Measurements from ENCODE around the gene XK. TPM values are rescaled to one million over a fixed set of nuclear protein-coding genes. Genes with fewer than 3 reads are reported as not detected.
A peak's percentile ranks its signal among the peaks of the same experiment; 100 is the strongest.

Gene XK
- total RNA-seq, 1 donor from 2014 or later = 0.25 TPM

GRCh38 chrX:37717708-37718107 lies 32.1 kb downstream of the XK start:
- H3K27me3 Mint-ChIP-seq (ENCODE audit: low read depth, unreplicated experiment) = no peaks in the 10 kb centered on the region
- H3K4me1 Mint-ChIP-seq (ENCODE audit: low read depth, unreplicated experiment) = peaks cover 2% of the 10 kb centered on the region
- DNase-seq (ENCODE audit: low read depth) = no peak
- no peaks in the 10 kb centered on the region for H3K79me2 ChIP-seq (ENCODE audit: insufficient read depth, low read length)
- H3K4me3 Mint-ChIP-seq (ENCODE audit: unreplicated experiment) = no peak overlapping the region
- no peak overlapping the region for H3K27ac Mint-ChIP-seq (ENCODE audit: unreplicated experiment)
- H3K36me3 ChIP-seq (ENCODE audit: insufficient read depth, low read length) = no peaks in the 10 kb centered on the region
- H3K4me1 ChIP-seq (ENCODE audit: insufficient read depth, low read length) = no peaks in the 10 kb centered on the region
- H3K9me3 ChIP-seq (ENCODE audit: insufficient read depth, low read depth, low read length) = no peaks in the 10 kb centered on the region
- no peak overlapping the region for H3K4me2 ChIP-seq (ENCODE audit: low read length)
- H3K36me3 Mint-ChIP-seq (ENCODE audit: low read depth, unreplicated experiment) = no peaks in the 10 kb centered on the region
- no peaks in the 10 kb centered on the region for H4K20me1 ChIP-seq (ENCODE audit: insufficient read depth, low read length)
- FAIRE-seq = peak; percentile 76
- H3K4me3 ChIP-seq (ENCODE audit: insufficient read depth, low read depth, low read length) = no peak overlapping the region
- H3K27me3 ChIP-seq (ENCODE audit: insufficient read depth, low read length) = no peaks in the 10 kb centered on the region
- H3K27ac ChIP-seq (ENCODE audit: low read depth, low read length) = no peak overlapping the region
- H3K9ac ChIP-seq (ENCODE audit: low read length) = no peak overlapping the region
- TF ChIP-seq EZH2 (IDR thresholded peaks at IDR 0.05; ENCODE audit: insufficient read depth, low read length) (no peak), CTCF (IDR thresholded peaks at IDR 0.05; ENCODE audit: insufficient read depth, low read depth, low read length) (no peak)
- no peak overlapping the region for H2AFZ ChIP-seq (ENCODE audit: low read depth, low read length)
- H3K9me3 Mint-ChIP-seq (ENCODE audit: unreplicated experiment) = no peaks in the 10 kb centered on the region

- H3K4me3 Mint-ChIP-seq (ENCODE audit: unreplicated experiment) = no peak overlapping the region
These were observed 37.0 kb downstream of the XK start for GRCh38 chrX:37722595-37722994.

More at GRCh38 chrX:37722595-37722994, 37.0 kb downstream of the XK start:
- Mint-ChIP-seq H3K27ac (ENCODE audit: unreplicated experiment) (no peak overlapping the region), H3K27me3 (ENCODE audit: low read depth, unreplicated experiment) (no peaks in the 10 kb centered on the region), H3K36me3 (ENCODE audit: low read depth, unreplicated experiment) (no peaks in the 10 kb centered on the region), H3K4me1 (ENCODE audit: low read depth, unreplicated experiment) (peaks cover 2% of the 10 kb centered on the region), H3K9me3 (ENCODE audit: unreplicated experiment) (no peaks in the 10 kb centered on the region)
- Histone ChIP-seq H3K4me3 (ENCODE audit: insufficient read depth, low read depth, low read length) (no peak overlapping the region), H3K27ac (ENCODE audit: low read depth, low read length) (no peak overlapping the region), H3K27me3 (ENCODE audit: insufficient read depth, low read length) (no peaks in the 10 kb centered on the region), H3K9ac (ENCODE audit: low read length) (no peak overlapping the region), H4K20me1 (ENCODE audit: insufficient read depth, low read length) (no peaks in the 10 kb centered on the region), H3K79me2 (ENCODE audit: insufficient read depth, low read length) (no peaks in the 10 kb centered on the region), H3K36me3 (ENCODE audit: insufficient read depth, low read length) (no peaks in the 10 kb centered on the region), H2AFZ (ENCODE audit: low read depth, low read length) (no peak overlapping the region), H3K9me3 (ENCODE audit: insufficient read depth, low read depth, low read length) (no peaks in the 10 kb centered on the region), H3K4me1 (ENCODE audit: insufficient read depth, low read length) (no peaks in the 10 kb centered on the region), H3K4me2 (ENCODE audit: low read length) (no peak overlapping the region)
- TF ChIP-seq CTCF (IDR thresholded peaks at IDR 0.05; ENCODE audit: insufficient read depth, low read depth, low read length) (no peak), EZH2 (IDR thresholded peaks at IDR 0.05; ENCODE audit: insufficient read depth, low read length) (no peak)
- FAIRE-seq (peak; percentile 20), DNase-seq (ENCODE audit: low read depth) (no peak)

All from astrocyte (in vitro differentiated cells and primary cell).